ENCODE results near the gene MTNR1B. TPM values are rescaled to one million over a fixed set of nuclear protein-coding genes. Genes with fewer than 3 reads are reported as not detected.

Gene MTNR1B
- total and polyA plus RNA-seq, 10 of the 15 experiments (the other 5 are each of a cell fraction or from before 2014, with no cell fraction given) = not detected

DNA sequence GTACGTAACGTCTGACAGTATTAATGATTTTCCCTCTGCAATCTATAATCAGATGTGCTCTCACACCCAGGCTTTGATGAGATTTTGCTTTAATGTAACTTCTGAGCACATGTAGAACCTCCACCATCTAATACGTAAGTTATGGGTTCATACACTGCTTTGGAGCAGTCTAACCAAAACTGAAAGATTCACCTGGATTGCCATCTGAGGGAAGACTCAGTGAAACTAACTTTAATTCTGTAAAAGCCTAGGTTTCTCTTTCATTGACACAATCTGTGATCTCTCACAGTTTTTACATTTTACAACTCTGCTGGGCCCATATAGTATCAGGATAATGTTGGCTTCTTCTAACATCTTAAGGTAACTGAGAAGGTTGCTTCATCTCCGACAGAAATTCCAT is 30.1 kb upstream of the MTNR1B start (continued):
- TF ChIP-seq, protein P1, sequence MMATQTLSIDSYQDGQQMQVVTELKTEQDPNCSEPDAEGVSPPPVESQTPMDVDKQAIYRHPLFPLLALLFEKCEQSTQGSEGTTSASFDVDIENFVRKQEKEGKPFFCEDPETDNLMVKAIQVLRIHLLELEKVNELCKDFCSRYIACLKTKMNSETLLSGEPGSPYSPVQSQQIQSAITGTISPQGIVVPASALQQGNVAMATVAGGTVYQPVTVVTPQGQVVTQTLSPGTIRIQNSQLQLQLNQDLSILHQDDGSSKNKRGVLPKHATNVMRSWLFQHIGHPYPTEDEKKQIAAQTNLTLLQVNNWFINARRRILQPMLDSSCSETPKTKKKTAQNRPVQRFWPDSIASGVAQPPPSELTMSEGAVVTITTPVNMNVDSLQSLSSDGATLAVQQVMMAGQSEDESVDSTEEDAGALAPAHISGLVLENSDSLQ (IDR thresholded peaks at IDR 0.05) = no peak
- TF ChIP-seq TARDBP (IDR thresholded peaks at IDR 0.05; ENCODE audit: borderline replicate concordance) (no peak), STAT1 (conservative IDR thresholded peaks at IDR 0.05) (no peak), ZNF24 (IDR thresholded peaks at IDR 0.05) (no peak), RAD21 (IDR thresholded peaks at IDR 0.05; ENCODE audit: insufficient read depth, low read depth, low read length) (no peak), POLR2AphosphoS2 (IDR thresholded peaks at IDR 0.05; ENCODE audit: low read depth, low read length) (no peak), STAT3 (IDR thresholded peaks at IDR 0.05; ENCODE audit: low read depth, low read length) (no peak), CREB1 (IDR thresholded peaks at IDR 0.05; ENCODE audit: low read depth) (no peak), CEBPB (IDR thresholded peaks at IDR 0.05; ENCODE audit: borderline replicate concordance in 1 of 2, low read depth in 2 of 2, low read length in 2 of 2) (no peak), GATAD2B (conservative IDR thresholded peaks at IDR 0.05; ENCODE audit: low read depth) (no peak), CHD4 (IDR thresholded peaks at IDR 0.05) (no peak), BACH1 (IDR thresholded peaks at IDR 0.05; ENCODE audit: borderline replicate concordance) (no peak), TCF12 (IDR thresholded peaks at IDR 0.05; ENCODE audit: low read depth, low read length) (no peak)
- TF ChIP-seq, protein P2, sequence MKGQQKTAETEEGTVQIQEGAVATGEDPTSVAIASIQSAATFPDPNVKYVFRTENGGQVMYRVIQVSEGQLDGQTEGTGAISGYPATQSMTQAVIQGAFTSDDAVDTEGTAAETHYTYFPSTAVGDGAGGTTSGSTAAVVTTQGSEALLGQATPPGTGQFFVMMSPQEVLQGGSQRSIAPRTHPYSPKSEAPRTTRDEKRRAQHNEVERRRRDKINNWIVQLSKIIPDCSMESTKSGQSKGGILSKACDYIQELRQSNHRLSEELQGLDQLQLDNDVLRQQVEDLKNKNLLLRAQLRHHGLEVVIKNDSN (IDR thresholded peaks at IDR 0.05; ENCODE audit: borderline replicate concordance, extremely low read length, insufficient read depth, low read depth, low read length) = no peak
